ENCODE results near the gene GFRA3. TPM values are rescaled to one million over a fixed set of nuclear protein-coding genes. Genes with fewer than 3 reads are reported as not detected.
"Not testable (repeated sequence)": the region's sequence is repeated elsewhere in the genome, so short reads cannot be mapped to it uniquely, and the experiment has no call there.

The GFRA3 gene
- total RNA-seq, 3 donors from 2014 or later: not detected

DNA sequence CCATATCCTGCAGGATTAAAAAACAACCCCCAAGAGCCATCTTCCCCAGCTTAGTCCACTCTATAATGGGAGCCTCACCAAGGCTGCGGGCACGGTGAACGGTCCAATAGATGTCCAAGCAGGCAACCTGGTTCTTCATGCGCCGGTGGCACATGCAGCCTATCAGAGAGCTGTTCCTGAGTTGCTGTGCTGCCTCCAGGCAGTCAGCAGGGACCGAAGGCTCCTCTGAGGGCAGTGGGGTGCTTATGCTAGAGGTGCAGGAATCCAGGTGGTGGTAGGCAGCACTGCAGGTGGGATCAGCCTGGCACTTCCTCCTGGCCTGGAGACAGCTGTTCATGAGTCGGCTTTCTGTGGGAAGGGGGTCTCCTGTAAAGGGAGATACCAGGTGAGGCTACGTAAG lies 10.2 kb downstream of the GFRA3 start:
- DNase-seq (ENCODE audit: low spot score in 2 of 2): no peak
- no peaks in the 10 kb centered on the region for H3K36me3 ChIP-seq
- intact Hi-C loops (cut with DNase I; ENCODE audit: low total_unique reads): no loop called here
- H3K27ac ChIP-seq: no peak overlapping the region
- H3K27me3 ChIP-seq: no peaks in the 10 kb centered on the region
- H3K4me1 ChIP-seq: no peaks in the 10 kb centered on the region
- TF ChIP-seq POLR2A (IDR thresholded peaks at IDR 0.05) (no peak), POLR2AphosphoS5 (IDR thresholded peaks at IDR 0.05) (no peak)
- TF ChIP-seq, protein P1, sequence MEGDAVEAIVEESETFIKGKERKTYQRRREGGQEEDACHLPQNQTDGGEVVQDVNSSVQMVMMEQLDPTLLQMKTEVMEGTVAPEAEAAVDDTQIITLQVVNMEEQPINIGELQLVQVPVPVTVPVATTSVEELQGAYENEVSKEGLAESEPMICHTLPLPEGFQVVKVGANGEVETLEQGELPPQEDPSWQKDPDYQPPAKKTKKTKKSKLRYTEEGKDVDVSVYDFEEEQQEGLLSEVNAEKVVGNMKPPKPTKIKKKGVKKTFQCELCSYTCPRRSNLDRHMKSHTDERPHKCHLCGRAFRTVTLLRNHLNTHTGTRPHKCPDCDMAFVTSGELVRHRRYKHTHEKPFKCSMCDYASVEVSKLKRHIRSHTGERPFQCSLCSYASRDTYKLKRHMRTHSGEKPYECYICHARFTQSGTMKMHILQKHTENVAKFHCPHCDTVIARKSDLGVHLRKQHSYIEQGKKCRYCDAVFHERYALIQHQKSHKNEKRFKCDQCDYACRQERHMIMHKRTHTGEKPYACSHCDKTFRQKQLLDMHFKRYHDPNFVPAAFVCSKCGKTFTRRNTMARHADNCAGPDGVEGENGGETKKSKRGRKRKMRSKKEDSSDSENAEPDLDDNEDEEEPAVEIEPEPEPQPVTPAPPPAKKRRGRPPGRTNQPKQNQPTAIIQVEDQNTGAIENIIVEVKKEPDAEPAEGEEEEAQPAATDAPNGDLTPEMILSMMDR (IDR thresholded peaks at IDR 0.05): no peak
- H3K9me3 ChIP-seq: no peaks in the 10 kb centered on the region
- no peak overlapping the region for H3K4me3 ChIP-seq

DNA sequence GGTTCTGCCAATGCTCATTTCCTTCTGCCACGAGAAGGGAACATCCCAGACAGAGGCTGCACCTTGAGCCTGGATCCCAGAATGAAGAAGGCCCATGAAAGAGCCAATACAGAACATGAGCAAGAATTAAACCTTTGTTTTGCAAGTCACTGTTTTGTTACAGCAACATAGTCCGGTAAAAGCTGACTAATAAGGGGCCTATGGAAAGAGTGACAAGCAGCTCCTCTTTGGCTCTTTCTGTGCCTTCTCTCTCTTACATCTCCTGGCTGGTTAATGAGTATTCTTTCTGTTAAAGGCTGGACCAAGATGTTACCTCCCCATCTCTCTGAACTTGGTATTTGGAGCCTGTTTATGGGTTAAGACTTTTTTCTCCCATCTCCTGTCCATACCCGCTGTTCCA lies 10.8 kb downstream of the GFRA3 start:
- Histone ChIP-seq H3K4me1 (no peaks in the 10 kb centered on the region), H3K27me3 (no peaks in the 10 kb centered on the region), H3K36me3 (no peaks in the 10 kb centered on the region), H3K9me3 (no peaks in the 10 kb centered on the region), H3K27ac (no peak overlapping the region), H3K4me3 (no peak overlapping the region)
- DNase-seq (ENCODE audit: low spot score in 2 of 2): no peak
- TF ChIP-seq, protein P1 (IDR thresholded peaks at IDR 0.05): no peak
- no peak for TF ChIP-seq POLR2A (IDR thresholded peaks at IDR 0.05)
- TF ChIP-seq POLR2AphosphoS5 (IDR thresholded peaks at IDR 0.05): no peak
- intact Hi-C loops (cut with DNase I; ENCODE audit: low total_unique reads): no loop called here

DNA sequence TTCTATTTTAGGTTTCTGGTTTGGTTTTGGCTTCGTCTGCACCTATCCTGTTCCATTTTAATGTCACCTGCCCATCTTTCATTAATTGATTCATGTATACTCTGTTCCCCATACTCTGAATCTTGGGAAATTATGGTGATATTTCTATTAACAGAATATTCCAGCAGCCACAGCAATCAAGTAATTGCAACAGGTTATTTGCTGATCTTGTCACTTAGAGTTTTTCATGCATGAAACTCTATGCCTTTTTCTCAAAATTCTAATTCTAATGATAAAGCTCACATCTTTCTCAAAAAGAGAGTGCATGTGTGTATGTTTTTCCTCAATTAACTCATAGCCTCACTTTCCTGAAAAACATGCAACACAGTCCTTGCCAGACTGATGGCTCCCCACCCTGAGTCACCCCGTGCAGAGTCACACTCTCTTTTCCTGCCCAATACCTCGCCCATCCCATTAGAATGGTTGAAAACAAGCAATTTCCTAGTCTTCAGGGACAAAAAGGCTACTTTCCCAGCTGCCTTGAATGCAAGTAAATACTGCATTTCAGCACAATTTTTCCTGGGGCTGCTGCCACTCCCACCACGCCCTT lies 15.6 kb downstream of the GFRA3 start:
- Histone ChIP-seq H3K9me3 (no peaks in the 10 kb centered on the region), H3K36me3 (no peaks in the 10 kb centered on the region), H3K4me1 (no peaks in the 10 kb centered on the region), H3K27me3 (no peaks in the 10 kb centered on the region), H3K4me3 (no peak overlapping the region), H3K27ac (no peak overlapping the region)
- no peak for DNase-seq (ENCODE audit: low spot score in 2 of 2)
- TF ChIP-seq, protein P1 (IDR thresholded peaks at IDR 0.05): no peak
- no peak for TF ChIP-seq POLR2AphosphoS5 (IDR thresholded peaks at IDR 0.05)
- TF ChIP-seq POLR2A (IDR thresholded peaks at IDR 0.05): no peak
- intact Hi-C loops (cut with DNase I; ENCODE audit: low total_unique reads): no loop called here

DNA sequence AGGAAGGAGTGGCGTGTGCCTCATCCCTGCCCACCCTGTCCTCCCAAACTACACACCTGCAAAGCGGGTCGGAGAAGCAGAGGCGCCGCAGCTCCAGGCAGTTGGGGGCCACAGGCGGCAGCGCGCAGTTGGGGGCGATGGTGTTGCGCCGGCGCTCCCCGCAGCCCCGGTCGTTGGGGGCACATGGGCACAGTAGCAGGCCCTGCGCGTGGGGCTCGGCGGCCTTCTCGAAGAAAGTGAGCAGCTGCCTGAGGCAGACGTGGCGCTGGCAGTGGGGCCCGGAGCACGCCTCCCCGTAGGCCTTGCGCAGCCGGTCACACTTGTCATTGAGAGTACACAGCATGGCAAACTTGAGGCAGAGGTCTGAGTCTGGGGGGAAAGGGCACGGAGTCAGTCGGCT lies 16.8 kb downstream of the GFRA3 start:
- H3K4me3 ChIP-seq: no peak overlapping the region
- no peaks in the 10 kb centered on the region for H3K4me1 ChIP-seq
- no peaks in the 10 kb centered on the region for H3K9me3 ChIP-seq
- no peak overlapping the region for H3K27ac ChIP-seq
- H3K27me3 ChIP-seq: no peaks in the 10 kb centered on the region
- intact Hi-C loops (cut with DNase I; ENCODE audit: low total_unique reads): no loop called here
- no peaks in the 10 kb centered on the region for H3K36me3 ChIP-seq
- TF ChIP-seq POLR2A (IDR thresholded peaks at IDR 0.05) (no peak), POLR2AphosphoS5 (IDR thresholded peaks at IDR 0.05) (no peak)
- DNase-seq (ENCODE audit: low spot score in 2 of 2): no peak

DNA sequence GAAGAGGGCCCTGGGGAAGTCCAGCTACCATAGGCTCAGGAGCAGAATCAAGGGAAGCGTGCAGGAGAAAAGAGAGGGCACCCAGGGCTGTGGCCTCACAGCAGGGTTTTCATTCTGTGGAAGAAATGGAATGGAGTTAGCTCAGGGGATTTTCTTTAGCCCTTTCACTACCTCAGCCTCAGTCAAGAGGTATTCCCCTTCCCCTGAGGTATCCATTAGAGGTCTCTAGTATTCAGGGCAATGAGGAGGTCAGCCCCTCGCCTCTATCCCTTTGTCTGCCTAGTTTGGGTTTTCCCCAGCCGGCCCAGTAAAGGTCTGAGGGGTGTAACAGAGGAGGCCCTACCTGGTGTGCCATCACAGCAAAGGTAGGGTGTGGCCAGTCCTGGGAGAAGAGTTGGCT lies 21.5 kb downstream of the GFRA3 start:
- intact Hi-C loops (cut with DNase I; ENCODE audit: low total_unique reads): no loop called here
- Histone ChIP-seq H3K27ac (no peak overlapping the region), H3K4me3 (no peak overlapping the region), H3K36me3 (no peaks in the 10 kb centered on the region), H3K4me1 (no peaks in the 10 kb centered on the region), H3K9me3 (no peaks in the 10 kb centered on the region), H3K27me3 (no peaks in the 10 kb centered on the region)
- no peak for TF ChIP-seq POLR2AphosphoS5 (IDR thresholded peaks at IDR 0.05)
- TF ChIP-seq POLR2A (IDR thresholded peaks at IDR 0.05): no peak
- TF ChIP-seq, protein P1 (IDR thresholded peaks at IDR 0.05): no peak
- no peak for DNase-seq (ENCODE audit: low spot score in 2 of 2)

DNA sequence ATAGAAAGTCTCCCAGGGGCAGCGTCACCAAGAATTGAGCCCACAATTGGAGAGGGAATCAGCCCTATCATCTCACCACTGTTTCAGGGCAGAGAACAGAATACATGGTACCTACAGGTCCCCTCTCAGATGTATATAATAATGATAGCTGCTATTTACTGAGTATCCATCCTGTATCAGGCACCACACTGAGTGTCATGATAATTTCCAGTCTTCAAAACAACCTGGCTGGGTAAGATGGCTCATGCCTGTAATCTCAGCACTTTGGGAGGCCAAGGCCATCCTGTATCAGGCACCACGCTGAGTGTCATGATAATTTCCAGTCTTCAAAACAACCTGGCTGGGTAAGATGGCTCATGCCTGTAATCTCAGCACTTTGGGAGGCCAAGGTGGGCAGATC lies 26.6 kb downstream of the GFRA3 start:
- H3K4me1 ChIP-seq; H3K9me3 ChIP-seq; H3K4me3 ChIP-seq; H3K36me3 ChIP-seq; H3K27me3 ChIP-seq; H3K27ac ChIP-seq; intact Hi-C loops (cut with DNase I; ENCODE audit: low total_unique reads); DNase-seq (ENCODE audit: low spot score in 2 of 2): not testable (repeated sequence)

Data from breast epithelium (tissue), 4 donors.